Brain pericyte (primary cell): Measurements from ENCODE around the gene FHIP2A.
"Not testable (repeated sequence)": the region's sequence is repeated elsewhere in the genome, so short reads cannot be mapped to it uniquely, and the experiment has no call there.

Experiments
- DNase-seq: peaks from one replicate; pipeline ENCODE4 v3.0.0-alpha.2; 2012; ENCODE audit warnings: low read depth, low spot score

FHIP2A gene

GRCh38 chr10:114816308-114816707, 5.3 kb upstream of the FHIP2A start:
- no peak for DNase-seq

- DNase-seq: no peak
Observed at GRCh38 chr10:114819322-114819721, 2.3 kb upstream of the FHIP2A start.

- no peak for DNase-seq
Observed at GRCh38 chr10:114821915-114822443, 399 bp downstream of the FHIP2A start.

GRCh38 chr10:114822444-114823076, 980 bp downstream of the FHIP2A start:
- no peak for DNase-seq

GRCh38 chr10:114823077-114823463, 1.5 kb downstream of the FHIP2A start:
- no peak for DNase-seq

- DNase-seq: no peak
Observed at GRCh38 chr10:114824391-114824790, 2.8 kb downstream of the FHIP2A start.

- DNase-seq: no peak
Observed at GRCh38 chr10:114825513-114826253, 4.1 kb downstream of the FHIP2A start.

- no peak for DNase-seq
Observed at GRCh38 chr10:114829160-114829909, 7.8 kb downstream of the FHIP2A start.

- no peak for DNase-seq
Observed at GRCh38 chr10:114831186-114831867, 9.7 kb downstream of the FHIP2A start.

GRCh38 chr10:114837690-114838089, 16.1 kb downstream of the FHIP2A start:
- DNase-seq: no peak

GRCh38 chr10:114839901-114840300, 18.3 kb downstream of the FHIP2A start:
- DNase-seq: no peak

GRCh38 chr10:114845978-114846693, 24.6 kb downstream of the FHIP2A start:
- DNase-seq: no peak

GRCh38 chr10:114847517-114847916, 25.9 kb downstream of the FHIP2A start:
- DNase-seq: not testable (repeated sequence)

- no peak for DNase-seq
Observed at GRCh38 chr10:114849674-114850073, 28.1 kb downstream of the FHIP2A start.

- no peak for DNase-seq
Observed at GRCh38 chr10:114850126-114850525, 28.5 kb downstream of the FHIP2A start.

GRCh38 chr10:114851336-114851735, 29.8 kb downstream of the FHIP2A start:
- no peak for DNase-seq

GRCh38 chr10:114852197-114852596, 30.6 kb downstream of the FHIP2A start:
- no peak for DNase-seq

- DNase-seq: no peak
Observed at GRCh38 chr10:114854906-114855305, 33.3 kb downstream of the FHIP2A start.

GRCh38 chr10:114855776-114856543, 34.4 kb downstream of the FHIP2A start:
- no peak for DNase-seq

- no peak for DNase-seq
Observed at GRCh38 chr10:114856544-114857287, 35.1 kb downstream of the FHIP2A start.
